ENCODE results near the gene PLA2G6. TPM values are rescaled to one million over a fixed set of nuclear protein-coding genes. Genes with fewer than 3 reads are reported as not detected.

The PLA2G6 gene
- 5.5 and 28.3 TPM in 2 replicates for total RNA-seq (2014; rRNA removed; shearing (Covaris generic))
- 5.6 and 6.5 TPM in 2 replicates for polyA plus RNA-seq (2016; fragmentation: Nextera tagmentation; extraction: Ambion mirVana)

- Histone ChIP-seq H3K36me3 (ENCODE audit: low read depth) (no peaks in the 10 kb centered on the region), H3K4me3 (peak within 1 kb of the TSS; percentile 76), H3K9me3 (ENCODE audit: low read depth) (no peaks in the 10 kb centered on the region), H2AFZ (peak within 1 kb of the TSS; percentile 90), H3K27ac (peak within 1 kb of the TSS; percentile 88), H3K4me2 (ENCODE audit: unreplicated experiment) (peak within 1 kb of the TSS; percentile 74), H3F3A (ENCODE audit: insufficient read depth) (peaks cover 35% of the 10 kb centered on the region), H3K9ac (peak within 1 kb of the TSS; percentile 90), H3K4me1 (ENCODE audit: insufficient read depth) (peaks cover 36% of the 10 kb centered on the region), H3K27me3 (replicated peaks; ENCODE audit: insufficient read depth) (no peaks in the 10 kb centered on the region), H3K9me2 (ENCODE audit: insufficient read depth) (no peaks in the 10 kb centered on the region), H4K20me1 (ENCODE audit: insufficient read depth) (no peaks in the 10 kb centered on the region), H3K79me2 (ENCODE audit: insufficient read depth) (no peaks in the 10 kb centered on the region)
- in situ Hi-C loops (cut with MboI) = no loop called here
- DNase-seq = peak; percentile 100
- TF ChIP-seq EZH2phosphoT487 (IDR thresholded peaks at IDR 0.05; ENCODE audit: insufficient read depth, low read depth) (no peak), EZH2 (IDR thresholded peaks at IDR 0.05; ENCODE audit: insufficient read depth, poor library complexity, severe bottlenecking) (no peak)
- 3 to 5% methylated on average over 37 to 47 of the region's 48 CpGs for WGBS, 2 experiments (ENCODE audit: low coverage in 1 of 2, low lambda C conversion rate in 2 of 2, missing lambda C conversion rate in 2 of 2)
Observed at GRCh38 chr22:38181453-38182200, at the start of gene PLA2G6. Gene PLA2G6 (minus strand): TSS chr22:38181830. CDS start chr22:38169426, 12,404 bp downstream.

- no peak for TF ChIP-seq EZH2phosphoT487 (IDR thresholded peaks at IDR 0.05; ENCODE audit: insufficient read depth, low read depth)
- Histone ChIP-seq H3K79me2 (ENCODE audit: insufficient read depth) (peaks cover 32% of the 10 kb centered on the region), H3K9me2 (ENCODE audit: insufficient read depth) (no peaks in the 10 kb centered on the region), H3F3A (ENCODE audit: insufficient read depth) (peaks cover 15% of the 10 kb centered on the region), H3K4me2 (ENCODE audit: unreplicated experiment) (no peak overlapping the region), H3K4me3 (no peak overlapping the region), H3K9ac (no peak overlapping the region), H2AFZ (no peak overlapping the region), H3K36me3 (ENCODE audit: low read depth) (peaks cover 22% of the 10 kb centered on the region; the same call in 1 of the 2 replicates), H4K20me1 (ENCODE audit: insufficient read depth) (no peaks in the 10 kb centered on the region), H3K9me3 (ENCODE audit: low read depth) (no peaks in the 10 kb centered on the region), H3K27me3 (replicated peaks; ENCODE audit: insufficient read depth) (no peaks in the 10 kb centered on the region), H3K27ac (0 out of 2 replicates have a peak overlapping the region, but pooled peaks have one; percentile 50), H3K4me1 (ENCODE audit: insufficient read depth) (peaks cover 29% of the 10 kb centered on the region)
- in situ Hi-C loops (cut with MboI) = no loop called here
- no peak for DNase-seq
- WGBS, 2 experiments (ENCODE audit: low coverage in 1 of 2, low lambda C conversion rate in 2 of 2, missing lambda C conversion rate in 2 of 2) = 90 to 96% methylated on average over 9 of the region's 9 CpGs
Observed at GRCh38 chr22:38230916-38231315, 49.3 kb upstream of the PLA2G6 start.

- Histone ChIP-seq H3K4me1 (ENCODE audit: insufficient read depth) (peaks cover 23% of the 10 kb centered on the region), H2AFZ (no peak overlapping the region)
- TF ChIP-seq EZH2phosphoT487 (IDR thresholded peaks at IDR 0.05; ENCODE audit: insufficient read depth, low read depth) (no peak), EZH2 (IDR thresholded peaks at IDR 0.05; ENCODE audit: insufficient read depth, poor library complexity, severe bottlenecking) (no peak)
Observed at GRCh38 chr22:38230108-38230825, 48.6 kb upstream of the PLA2G6 start.

GRCh38 chr22:38228873-38229740, 47.5 kb upstream of the PLA2G6 start:
- H4K20me1 ChIP-seq (ENCODE audit: insufficient read depth) = no peaks in the 10 kb centered on the region
- no peak overlapping the region for H3K4me3 ChIP-seq
- 6 to 8% methylated on average over 13 of the region's 14 CpGs for WGBS, 2 experiments (ENCODE audit: low coverage in 1 of 2, low lambda C conversion rate in 2 of 2, missing lambda C conversion rate in 2 of 2)
- H3K79me2 ChIP-seq (ENCODE audit: insufficient read depth) = peaks cover 15% of the 10 kb centered on the region
- peak overlapping the region; percentile 9; the same call in 1 of the 2 replicates for H2AFZ ChIP-seq
- H3K27me3 ChIP-seq (replicated peaks; ENCODE audit: insufficient read depth) = no peaks in the 10 kb centered on the region
- peak overlapping the region; percentile 80 for H3K9ac ChIP-seq
- peaks cover 15% of the 10 kb centered on the region for H3F3A ChIP-seq (ENCODE audit: insufficient read depth)
- no peaks in the 10 kb centered on the region for H3K9me3 ChIP-seq (ENCODE audit: low read depth)
- H3K36me3 ChIP-seq (ENCODE audit: low read depth) = peaks cover 23% of the 10 kb centered on the region; the same call in 1 of the 2 replicates
- no peak for TF ChIP-seq EZH2 (IDR thresholded peaks at IDR 0.05; ENCODE audit: insufficient read depth, poor library complexity, severe bottlenecking)
- TF ChIP-seq EZH2phosphoT487 (IDR thresholded peaks at IDR 0.05; ENCODE audit: insufficient read depth, low read depth) = no peak
- no peaks in the 10 kb centered on the region for H3K9me2 ChIP-seq (ENCODE audit: insufficient read depth)
- H3K27ac ChIP-seq = peak overlapping the region; percentile 95
- peak; percentile 91 for DNase-seq
- peaks cover 17% of the 10 kb centered on the region for H3K4me1 ChIP-seq (ENCODE audit: insufficient read depth)
- H3K4me2 ChIP-seq (ENCODE audit: unreplicated experiment) = peak overlapping the region; percentile 44
- in situ Hi-C loops (cut with MboI) = no loop called here

More at GRCh38 chr22:38230108-38230825, 48.6 kb upstream of the PLA2G6 start:
- in situ Hi-C loops (cut with MboI) = no loop called here
- Histone ChIP-seq H3K9me3 (ENCODE audit: low read depth) (no peaks in the 10 kb centered on the region), H3K27ac (peak overlapping the region; percentile 50), H3F3A (ENCODE audit: insufficient read depth) (peaks cover 15% of the 10 kb centered on the region), H3K4me2 (ENCODE audit: unreplicated experiment) (no peak overlapping the region), H3K9me2 (ENCODE audit: insufficient read depth) (no peaks in the 10 kb centered on the region), H3K9ac (no peak overlapping the region), H4K20me1 (ENCODE audit: insufficient read depth) (no peaks in the 10 kb centered on the region), H3K27me3 (replicated peaks; ENCODE audit: insufficient read depth) (no peaks in the 10 kb centered on the region), H3K4me3 (no peak overlapping the region), H3K79me2 (ENCODE audit: insufficient read depth) (peaks cover 26% of the 10 kb centered on the region), H3K36me3 (ENCODE audit: low read depth) (peaks cover 20% of the 10 kb centered on the region; the same call in 1 of the 2 replicates)
- WGBS, 2 experiments (ENCODE audit: low coverage in 1 of 2, low lambda C conversion rate in 2 of 2, missing lambda C conversion rate in 2 of 2) = 54 to 59% methylated on average over 11 to 14 of the region's 15 CpGs
- peak; percentile 74 for DNase-seq

Measured in GM23248 (cell line).